ENCODE results near the gene ITGA7.
A peak's percentile ranks its signal among the peaks of the same experiment; 100 is the strongest.

Gene ITGA7

DNA sequence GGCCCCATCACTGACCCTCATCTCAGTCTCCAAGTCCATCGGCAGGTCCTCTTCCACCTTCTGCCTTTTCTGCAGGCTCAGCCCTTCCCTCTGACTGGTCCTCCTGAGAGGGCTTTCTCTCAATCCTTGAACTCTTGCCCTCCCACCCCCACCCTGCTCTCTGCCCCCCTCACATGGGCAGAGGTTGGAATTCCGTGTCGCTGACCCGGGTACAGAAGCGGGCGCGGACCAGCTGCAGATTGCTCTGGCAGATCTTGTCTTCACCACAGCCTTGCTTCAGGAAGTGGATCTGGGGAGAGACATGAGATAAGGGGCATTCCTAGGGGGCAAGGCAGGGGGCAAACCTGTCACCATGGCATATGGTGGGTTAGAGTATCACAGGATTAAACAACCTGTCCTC is 12.4 kb downstream of the ITGA7 start:
- no peaks in the 10 kb centered on the region for H3K9me3 ChIP-seq (replicated peaks; ENCODE audit: low read length)
- peaks cover 14% of the 10 kb centered on the region for H3K36me3 ChIP-seq (ENCODE audit: insufficient read depth, low read length)
- H3K4me2 ChIP-seq (ENCODE audit: low read length) = no peak overlapping the region
- peaks cover 2% of the 10 kb centered on the region for H3K4me1 ChIP-seq (ENCODE audit: control insufficient read depth, insufficient read depth, low read length)
- no peaks in the 10 kb centered on the region for H3K27me3 ChIP-seq (ENCODE audit: control insufficient read depth, insufficient read depth, low read length)
- no peak overlapping the region for H3K4me3 ChIP-seq (ENCODE audit: low read length)
- no peak overlapping the region for H3K9ac ChIP-seq (ENCODE audit: low read depth, low read length)

DNA sequence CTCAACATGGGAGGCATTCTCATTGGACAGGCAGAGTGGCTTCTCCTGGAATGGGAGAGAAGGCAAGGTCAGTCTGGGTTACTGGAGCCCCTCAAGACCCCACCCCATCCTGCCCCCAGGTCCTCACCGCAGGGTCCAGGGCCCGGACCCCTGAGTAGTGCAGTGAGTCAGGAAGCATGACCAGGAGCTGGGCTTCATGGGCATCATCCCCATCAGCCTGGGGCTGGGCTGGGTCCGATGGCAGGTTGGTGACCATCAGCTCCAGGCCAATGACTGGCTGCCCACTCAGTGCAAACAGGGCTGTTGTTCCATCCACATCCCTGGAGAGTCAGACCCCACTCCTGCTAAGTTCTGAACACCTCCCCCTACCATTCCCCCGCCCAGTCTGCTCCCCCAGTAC is 13.1 kb downstream of the ITGA7 start:
- Histone ChIP-seq H3K9me3 (replicated peaks; ENCODE audit: low read length) (no peaks in the 10 kb centered on the region), H3K36me3 (ENCODE audit: insufficient read depth, low read length) (peaks cover 14% of the 10 kb centered on the region), H3K27me3 (ENCODE audit: control insufficient read depth, insufficient read depth, low read length) (no peaks in the 10 kb centered on the region), H3K4me3 (ENCODE audit: low read length) (no peak overlapping the region), H3K4me2 (ENCODE audit: low read length) (no peak overlapping the region), H3K9ac (ENCODE audit: low read depth, low read length) (no peak overlapping the region), H3K4me1 (ENCODE audit: control insufficient read depth, insufficient read depth, low read length) (no peaks in the 10 kb centered on the region)

DNA sequence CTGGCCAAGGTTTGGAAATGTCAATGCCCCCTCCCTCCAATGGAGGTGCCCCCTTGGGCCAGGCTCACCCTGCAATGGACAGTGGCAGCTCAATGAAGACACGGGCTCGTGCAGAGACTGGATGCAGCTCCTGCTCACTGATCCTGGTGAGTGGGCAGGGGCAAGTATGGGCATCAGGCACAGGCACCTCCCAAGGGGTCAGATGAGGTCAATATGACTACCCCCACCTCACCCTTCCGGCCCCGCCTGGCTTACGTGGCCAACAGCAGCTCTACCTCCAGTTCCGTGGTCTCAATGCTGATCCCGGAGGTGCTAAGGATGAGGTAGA is 13.6 kb downstream of the ITGA7 start:
- H3K4me3 ChIP-seq (ENCODE audit: low read length) = no peak overlapping the region
- peaks cover 15% of the 10 kb centered on the region for H3K36me3 ChIP-seq (ENCODE audit: insufficient read depth, low read length)
- no peak overlapping the region for H3K9ac ChIP-seq (ENCODE audit: low read depth, low read length)
- no peak overlapping the region for H3K4me2 ChIP-seq (ENCODE audit: low read length)
- H3K27me3 ChIP-seq (ENCODE audit: control insufficient read depth, insufficient read depth, low read length) = no peaks in the 10 kb centered on the region
- H3K9me3 ChIP-seq (replicated peaks; ENCODE audit: low read length) = no peaks in the 10 kb centered on the region
- no peaks in the 10 kb centered on the region for H3K4me1 ChIP-seq (ENCODE audit: control insufficient read depth, insufficient read depth, low read length)

DNA sequence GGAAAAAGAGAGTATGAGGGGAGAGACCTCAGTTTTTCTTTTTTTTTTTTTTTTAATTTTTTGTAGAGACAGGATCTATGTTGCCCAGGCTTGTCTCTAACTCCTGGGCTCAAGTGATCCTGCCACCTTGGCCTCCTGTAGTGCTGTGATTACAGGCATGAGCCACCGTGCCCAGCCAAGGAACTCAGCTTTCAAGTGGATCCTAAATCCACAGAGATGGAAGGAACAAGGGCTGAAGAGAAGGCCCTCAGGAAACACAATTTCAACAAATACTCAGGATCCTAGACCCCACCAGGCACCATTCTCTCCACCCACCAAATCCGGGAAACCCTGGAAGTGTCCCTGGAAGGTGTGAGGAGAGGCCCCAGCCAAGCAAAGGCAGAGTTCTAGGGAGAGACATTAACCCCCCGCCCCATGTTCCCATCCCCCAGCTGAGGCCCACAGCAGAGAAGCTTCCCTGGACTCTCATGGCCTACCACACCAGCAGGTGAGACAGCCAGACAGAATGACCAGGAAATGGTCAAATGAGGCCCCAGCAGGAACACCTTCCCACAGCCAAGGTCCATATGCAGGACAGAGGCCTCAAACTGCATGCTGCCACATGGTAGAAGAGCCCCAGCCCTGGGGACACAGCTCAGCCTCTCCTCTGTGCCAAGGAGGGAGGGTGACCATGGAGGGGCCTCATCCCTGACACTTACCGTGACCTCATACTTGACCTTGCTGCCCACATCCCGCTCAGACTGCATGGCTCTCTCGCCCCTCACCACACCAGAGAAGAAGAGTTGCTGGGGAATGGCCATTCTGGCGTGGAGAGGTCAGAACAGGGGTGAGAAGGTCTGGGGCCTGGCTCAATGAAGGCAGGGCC is 14.1 kb downstream of the ITGA7 start:
- no peaks in the 10 kb centered on the region for H3K9me3 ChIP-seq (replicated peaks; ENCODE audit: low read length)
- H3K9ac ChIP-seq (ENCODE audit: low read depth, low read length) = no peak overlapping the region
- no peak overlapping the region for H3K4me3 ChIP-seq (ENCODE audit: low read length)
- H3K4me1 ChIP-seq (ENCODE audit: control insufficient read depth, insufficient read depth, low read length) = no peaks in the 10 kb centered on the region
- no peak overlapping the region for H3K4me2 ChIP-seq (ENCODE audit: low read length)
- H3K27me3 ChIP-seq (ENCODE audit: control insufficient read depth, insufficient read depth, low read length) = no peaks in the 10 kb centered on the region
- H3K36me3 ChIP-seq (ENCODE audit: insufficient read depth, low read length) = peaks cover 18% of the 10 kb centered on the region

DNA sequence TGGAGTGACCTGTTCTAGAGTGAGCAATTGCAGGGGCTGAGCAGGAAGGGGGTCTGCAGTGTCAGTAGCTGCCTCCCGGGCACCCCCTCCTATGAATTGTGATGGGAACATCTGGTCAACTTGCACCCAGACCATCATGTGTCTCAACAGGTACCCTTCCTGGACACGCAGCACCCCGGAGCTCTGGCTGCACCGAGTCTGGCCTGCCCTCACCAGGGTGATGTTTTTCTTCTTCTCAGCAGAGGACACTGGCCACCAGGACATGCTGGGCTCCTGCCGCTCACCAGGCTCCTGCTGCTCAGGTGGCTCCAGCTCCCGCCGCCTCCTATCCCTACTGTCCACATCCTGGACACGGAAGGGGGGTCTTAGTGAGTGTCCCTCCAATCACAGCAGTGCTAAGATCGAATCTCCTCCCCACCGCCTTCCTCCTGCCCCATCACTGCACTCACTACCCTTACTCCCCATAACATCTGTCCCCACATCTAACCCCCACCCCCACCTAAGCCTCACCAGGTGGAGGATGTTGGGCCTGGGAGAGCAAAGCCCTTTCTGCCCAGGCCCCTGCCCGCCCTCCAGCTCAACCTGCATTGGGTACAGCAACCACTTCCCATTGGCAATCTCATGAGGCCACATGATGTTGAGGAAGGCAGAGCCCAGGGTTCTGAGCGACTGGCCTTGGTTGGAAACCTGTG is 14.9 kb downstream of the ITGA7 start:
- Histone ChIP-seq H3K4me1 (ENCODE audit: control insufficient read depth, insufficient read depth, low read length) (no peaks in the 10 kb centered on the region), H3K27me3 (ENCODE audit: control insufficient read depth, insufficient read depth, low read length) (no peaks in the 10 kb centered on the region), H3K4me3 (ENCODE audit: low read length) (no peak overlapping the region), H3K9ac (ENCODE audit: low read depth, low read length) (no peak overlapping the region), H3K9me3 (replicated peaks; ENCODE audit: low read length) (no peaks in the 10 kb centered on the region), H3K36me3 (ENCODE audit: insufficient read depth, low read length) (peaks cover 23% of the 10 kb centered on the region), H3K4me2 (ENCODE audit: low read length) (no peak overlapping the region)

DNA sequence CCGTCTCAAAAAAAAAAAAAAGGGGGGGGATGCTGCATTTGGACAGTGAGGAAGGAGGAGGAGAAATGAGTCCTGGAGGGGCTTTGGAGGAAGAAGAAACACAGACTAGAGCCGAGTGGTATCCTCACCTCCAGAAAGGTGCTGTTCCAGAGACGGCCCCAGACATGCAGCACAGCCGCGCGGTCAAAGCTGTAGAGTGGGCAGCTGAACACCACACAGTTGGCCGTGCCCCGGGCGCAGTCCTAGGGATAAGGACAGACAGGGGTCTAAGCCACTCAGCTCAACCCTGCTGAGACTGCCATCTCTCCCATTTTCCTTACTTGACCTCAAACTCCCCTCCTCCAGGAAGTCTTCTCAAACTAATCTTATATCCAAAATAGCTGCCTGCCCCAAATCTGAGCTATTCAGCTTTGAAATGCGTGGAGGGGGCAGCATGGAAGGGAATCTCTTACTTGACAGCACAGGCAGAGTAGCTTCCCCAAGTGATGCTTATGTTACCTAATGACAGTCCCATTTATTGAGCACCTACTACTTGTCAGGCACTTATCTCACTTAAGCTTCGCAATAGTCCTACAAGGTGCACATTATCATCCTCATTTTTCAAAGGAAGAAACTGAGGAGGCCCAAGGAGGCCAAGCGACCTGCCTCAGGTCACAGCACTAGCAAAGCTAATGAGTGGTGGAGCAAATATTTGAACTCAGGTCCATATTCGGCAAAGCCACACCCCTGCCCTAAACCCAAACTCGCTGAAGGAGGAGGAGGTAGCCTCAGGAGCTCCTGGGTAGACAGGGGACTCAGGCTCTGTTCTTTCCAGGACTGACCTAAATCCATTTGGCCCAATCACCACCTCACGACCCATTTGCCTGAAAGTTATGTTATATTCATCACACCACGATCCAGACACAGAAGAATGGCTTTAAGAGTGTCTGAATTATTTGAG is 18.7 kb downstream of the ITGA7 start:
- Histone ChIP-seq H3K9me3 (replicated peaks; ENCODE audit: low read length) (no peaks in the 10 kb centered on the region), H3K4me1 (ENCODE audit: control insufficient read depth, insufficient read depth, low read length) (peaks cover 8% of the 10 kb centered on the region), H3K4me3 (ENCODE audit: low read length) (no peak overlapping the region), H3K27me3 (ENCODE audit: control insufficient read depth, insufficient read depth, low read length) (no peaks in the 10 kb centered on the region), H3K9ac (ENCODE audit: low read depth, low read length) (no peak overlapping the region), H3K4me2 (ENCODE audit: low read length) (no peak overlapping the region), H3K36me3 (ENCODE audit: insufficient read depth, low read length) (peaks cover 22% of the 10 kb centered on the region)

DNA sequence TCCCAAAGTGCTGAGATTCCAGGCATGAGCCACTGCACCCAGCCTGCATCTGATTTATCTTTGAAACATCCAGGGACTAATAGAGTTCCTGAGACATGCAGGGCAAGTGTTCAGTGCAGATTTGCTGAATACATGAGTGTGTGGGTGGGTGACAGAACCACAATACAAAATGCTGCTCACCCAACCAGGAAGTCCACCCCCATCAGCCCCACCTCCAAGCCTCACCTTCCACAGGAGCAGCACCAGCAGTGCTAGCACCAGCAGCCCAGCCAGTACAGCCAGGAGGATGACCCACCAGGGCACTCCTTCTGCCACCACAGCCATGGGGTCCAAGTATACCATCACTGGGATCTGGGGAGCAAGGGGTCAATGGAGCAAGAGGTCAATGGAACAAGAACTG is 20.0 kb downstream of the ITGA7 start:
- peaks cover 18% of the 10 kb centered on the region for H3K4me1 ChIP-seq (ENCODE audit: control insufficient read depth, insufficient read depth, low read length)
- no peak overlapping the region for H3K4me3 ChIP-seq (ENCODE audit: low read length)
- H3K27me3 ChIP-seq (ENCODE audit: control insufficient read depth, insufficient read depth, low read length) = no peaks in the 10 kb centered on the region
- peaks cover 23% of the 10 kb centered on the region for H3K36me3 ChIP-seq (ENCODE audit: insufficient read depth, low read length)
- no peaks in the 10 kb centered on the region for H3K9me3 ChIP-seq (replicated peaks; ENCODE audit: low read length)
- H3K9ac ChIP-seq (ENCODE audit: low read depth, low read length) = no peak overlapping the region
- H3K4me2 ChIP-seq (ENCODE audit: low read length) = no peak overlapping the region

DNA sequence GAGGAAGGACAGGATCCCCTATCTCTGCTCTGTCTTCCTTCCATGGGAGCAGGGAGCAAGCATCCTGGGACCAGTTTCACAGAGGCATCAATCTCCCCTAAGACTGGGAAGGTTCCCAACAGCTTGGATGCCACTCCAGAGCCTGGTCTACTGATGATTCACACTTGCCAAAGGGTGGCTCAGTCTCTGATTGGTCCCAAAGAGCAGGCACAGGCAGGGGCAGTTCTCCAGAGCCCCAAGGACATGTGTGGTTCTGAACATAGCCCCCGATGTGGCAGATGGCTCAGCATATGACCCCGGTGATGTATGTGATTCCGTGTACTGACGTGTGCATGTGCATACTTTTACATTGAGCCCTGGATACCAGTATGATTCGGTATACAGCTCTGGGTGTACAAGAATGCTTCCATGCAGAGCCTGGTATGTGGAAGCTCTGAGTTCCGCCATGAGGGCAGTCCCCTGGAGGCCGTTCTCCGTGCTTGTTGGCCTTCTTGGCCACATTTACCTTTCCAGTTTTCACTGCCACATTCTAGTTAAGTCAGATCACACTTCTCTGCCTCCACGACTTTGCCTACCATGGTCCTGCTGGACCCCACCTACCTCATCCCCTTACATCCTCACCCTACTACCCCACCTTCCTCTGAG is 21.2 kb downstream of the ITGA7 start:
- Histone ChIP-seq H3K4me3 (ENCODE audit: low read length) (no peak overlapping the region), H3K4me1 (ENCODE audit: control insufficient read depth, insufficient read depth, low read length) (peaks cover 29% of the 10 kb centered on the region), H3K27me3 (ENCODE audit: control insufficient read depth, insufficient read depth, low read length) (no peaks in the 10 kb centered on the region), H3K9ac (ENCODE audit: low read depth, low read length) (no peak overlapping the region), H3K4me2 (ENCODE audit: low read length) (no peak overlapping the region), H3K9me3 (replicated peaks; ENCODE audit: low read length) (no peaks in the 10 kb centered on the region), H3K36me3 (ENCODE audit: insufficient read depth, low read length) (peaks cover 23% of the 10 kb centered on the region)

DNA sequence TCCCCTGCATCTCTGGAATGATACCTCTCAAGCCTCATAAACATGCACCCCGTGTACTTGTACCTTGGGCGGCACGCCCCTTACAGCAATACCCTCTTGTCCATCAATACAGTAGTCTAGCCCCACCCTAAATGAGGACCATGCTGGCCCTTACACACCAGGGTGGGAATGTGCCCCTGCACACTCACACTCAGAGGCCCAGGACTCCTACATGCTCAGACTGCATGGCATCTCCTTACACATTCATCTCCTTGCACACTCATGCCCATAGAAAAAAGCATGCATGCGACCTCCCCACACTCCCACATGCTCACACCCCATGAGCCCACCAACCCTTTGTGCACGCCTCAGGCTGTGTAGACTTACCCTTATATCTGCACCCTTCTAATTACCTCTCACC is 22.0 kb downstream of the ITGA7 start:
- Histone ChIP-seq H3K36me3 (ENCODE audit: insufficient read depth, low read length) (peaks cover 23% of the 10 kb centered on the region), H3K9ac (ENCODE audit: low read depth, low read length) (no peak overlapping the region), H3K4me2 (ENCODE audit: low read length) (no peak overlapping the region), H3K4me3 (ENCODE audit: low read length) (no peak overlapping the region), H3K27me3 (ENCODE audit: control insufficient read depth, insufficient read depth, low read length) (no peaks in the 10 kb centered on the region), H3K4me1 (ENCODE audit: control insufficient read depth, insufficient read depth, low read length) (peaks cover 36% of the 10 kb centered on the region), H3K9me3 (replicated peaks; ENCODE audit: low read length) (no peaks in the 10 kb centered on the region)

DNA sequence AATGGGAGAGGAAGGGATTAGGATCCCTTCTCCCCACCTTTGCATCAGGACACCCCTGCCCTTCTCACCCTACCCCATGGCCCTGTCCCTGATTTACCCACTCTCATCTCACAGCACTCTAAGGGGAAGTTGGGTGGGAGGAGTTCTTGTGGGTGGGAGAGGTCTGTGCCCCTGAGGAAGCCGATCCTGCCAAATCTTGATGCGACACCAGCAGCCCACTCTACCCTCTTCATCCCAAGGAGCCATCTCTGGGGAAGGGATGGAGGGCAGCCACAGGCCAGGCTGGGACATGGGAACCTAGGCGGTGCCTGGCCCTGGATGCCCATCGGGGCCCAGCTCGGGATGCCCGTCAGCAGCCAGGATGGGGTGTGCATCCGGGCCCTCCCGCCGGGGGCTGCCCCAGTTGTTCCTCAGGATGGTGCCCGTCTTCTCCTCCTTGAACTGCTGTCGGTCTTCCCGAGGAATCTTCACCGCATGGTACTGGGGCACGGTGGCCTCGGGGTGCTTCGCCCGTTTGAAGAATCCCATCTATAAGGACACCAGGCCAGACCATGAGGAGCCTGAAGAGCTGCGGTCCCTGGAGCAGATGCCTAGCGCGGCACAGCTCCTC is 22.8 kb downstream of the ITGA7 start:
- no peaks in the 10 kb centered on the region for H3K27me3 ChIP-seq (ENCODE audit: control insufficient read depth, insufficient read depth, low read length)
- no peak overlapping the region for H3K9ac ChIP-seq (ENCODE audit: low read depth, low read length)
- H3K36me3 ChIP-seq (ENCODE audit: insufficient read depth, low read length) = peaks cover 23% of the 10 kb centered on the region
- H3K4me2 ChIP-seq (ENCODE audit: low read length) = peak overlapping the region; percentile 91
- no peaks in the 10 kb centered on the region for H3K9me3 ChIP-seq (replicated peaks; ENCODE audit: low read length)
- H3K4me3 ChIP-seq (ENCODE audit: low read length) = no peak overlapping the region
- H3K4me1 ChIP-seq (ENCODE audit: control insufficient read depth, insufficient read depth, low read length) = peaks cover 36% of the 10 kb centered on the region

All from skeletal muscle satellite cell (primary cell).